NCI-H2227 (cell line): Measurements from ENCODE around the gene UBE3C.

Experiments
- DNase-seq: peaks from one replicate; lab custom pipeline; 2025; ENCODE audit not compliant: unreplicated experiment; lab: John Stamatoyannopoulos, UW

Gene UBE3C

DNA sequence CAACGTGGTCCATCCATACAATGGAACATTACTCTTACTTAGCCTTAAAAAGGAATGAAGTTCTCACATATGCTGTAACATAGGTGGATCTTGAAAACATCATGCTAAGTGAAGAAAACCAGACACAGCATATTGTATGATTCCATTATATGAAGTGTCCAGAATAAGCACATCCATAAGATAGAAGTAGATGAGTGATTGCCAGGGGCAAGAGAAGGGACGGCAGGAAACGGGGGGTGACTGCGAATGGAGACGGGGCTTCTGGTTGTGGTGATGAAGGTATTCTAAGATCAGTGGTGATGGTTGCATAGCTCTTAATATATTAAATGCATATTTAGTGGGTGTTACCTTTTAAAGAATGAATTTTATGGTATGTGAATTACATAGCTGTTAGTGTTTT, 29.8 kb downstream of the UBE3C start:
- DNase-seq: no peak

DNA sequence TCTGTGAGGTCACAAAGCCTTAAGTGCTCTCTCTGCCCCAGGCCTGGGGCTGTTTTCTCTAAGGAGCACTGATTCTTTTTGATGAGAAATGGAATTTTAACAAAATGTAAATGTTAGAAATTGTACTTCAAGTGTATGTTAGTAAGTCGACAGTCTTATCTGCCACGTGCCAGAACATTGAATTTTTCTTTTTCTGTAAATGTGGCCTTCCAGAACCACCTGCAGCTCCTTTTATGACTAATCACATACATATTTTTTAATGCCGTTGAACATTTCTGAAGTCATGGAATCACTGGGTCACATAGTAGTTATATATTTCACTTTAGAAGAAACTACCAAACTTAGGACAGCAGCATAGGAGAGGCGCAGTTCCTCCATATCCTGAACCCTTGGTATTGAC, 38.0 kb downstream of the UBE3C start:
- DNase-seq: no peak

DNA sequence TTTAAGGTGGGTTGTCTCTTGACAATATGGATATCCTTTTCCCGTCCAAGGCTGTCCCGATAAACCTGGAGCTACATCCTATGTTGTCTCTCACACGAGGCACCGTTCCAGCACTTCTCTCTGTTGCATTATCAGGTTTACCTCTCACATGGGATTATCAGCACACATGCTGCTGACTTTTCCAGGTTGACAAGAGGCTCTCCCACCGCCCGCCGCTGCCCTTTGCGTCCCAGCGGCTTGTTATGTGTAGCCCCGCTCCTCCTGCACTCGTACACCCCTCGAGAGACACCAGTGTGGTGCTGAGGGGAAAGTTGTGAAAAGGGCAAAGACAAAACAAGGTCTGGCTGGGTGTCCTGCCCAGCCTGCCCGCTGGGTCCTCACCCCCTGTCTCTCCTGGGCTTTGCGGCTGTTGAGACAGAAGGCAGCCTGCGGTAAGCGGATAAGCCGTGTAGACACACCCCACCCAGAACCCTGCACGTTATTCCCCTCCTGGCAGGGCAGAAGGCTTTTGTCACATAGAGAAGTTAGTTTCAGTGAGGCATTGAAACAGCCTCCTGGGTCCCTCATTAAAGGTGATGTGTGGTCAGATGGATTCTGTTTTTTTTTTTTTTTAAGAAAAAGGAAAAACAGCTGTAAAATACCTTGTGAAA, 38.7 kb downstream of the UBE3C start:
- DNase-seq: no peak

DNA sequence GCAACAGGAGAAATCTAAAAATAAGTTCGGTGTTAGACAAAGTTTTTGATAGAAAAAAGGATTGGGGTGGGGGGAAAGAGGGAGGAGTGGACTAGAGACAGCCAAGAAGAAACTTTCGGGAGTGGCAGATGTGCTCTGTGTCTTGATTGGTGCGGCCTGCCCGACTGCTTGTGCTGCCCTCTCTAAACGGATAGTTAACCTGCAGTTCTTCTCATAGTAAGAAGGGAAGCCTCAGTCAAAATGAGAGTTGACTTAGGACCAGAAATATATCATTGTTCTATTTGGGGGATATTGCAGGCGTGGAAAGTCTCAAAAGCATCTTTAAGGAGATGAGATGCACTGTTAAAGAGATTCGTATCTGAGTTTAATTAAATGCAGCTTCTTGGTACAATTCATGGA, 39.3 kb downstream of the UBE3C start:
- no peak for DNase-seq

DNA sequence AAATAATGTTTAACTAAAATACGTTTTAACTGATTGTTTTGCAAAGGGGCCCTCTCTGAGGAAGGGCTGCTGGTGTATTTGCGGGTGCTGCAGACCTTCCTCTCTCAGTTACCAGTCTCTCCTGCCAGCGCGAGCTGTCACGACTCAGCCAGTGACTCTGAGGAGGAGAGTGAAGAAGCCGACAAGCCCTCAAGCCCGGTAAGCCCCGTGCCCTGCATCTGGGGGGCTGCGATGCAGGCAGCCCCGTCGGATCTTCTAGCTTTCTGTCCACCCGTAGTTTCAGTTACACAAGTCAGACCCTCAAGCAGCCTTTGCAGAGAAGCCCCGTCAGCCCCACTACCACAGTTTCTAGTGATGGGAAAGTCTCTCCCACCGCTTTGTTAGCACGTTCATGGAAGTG, 45.1 kb downstream of the UBE3C start:
- no peak for DNase-seq

DNA sequence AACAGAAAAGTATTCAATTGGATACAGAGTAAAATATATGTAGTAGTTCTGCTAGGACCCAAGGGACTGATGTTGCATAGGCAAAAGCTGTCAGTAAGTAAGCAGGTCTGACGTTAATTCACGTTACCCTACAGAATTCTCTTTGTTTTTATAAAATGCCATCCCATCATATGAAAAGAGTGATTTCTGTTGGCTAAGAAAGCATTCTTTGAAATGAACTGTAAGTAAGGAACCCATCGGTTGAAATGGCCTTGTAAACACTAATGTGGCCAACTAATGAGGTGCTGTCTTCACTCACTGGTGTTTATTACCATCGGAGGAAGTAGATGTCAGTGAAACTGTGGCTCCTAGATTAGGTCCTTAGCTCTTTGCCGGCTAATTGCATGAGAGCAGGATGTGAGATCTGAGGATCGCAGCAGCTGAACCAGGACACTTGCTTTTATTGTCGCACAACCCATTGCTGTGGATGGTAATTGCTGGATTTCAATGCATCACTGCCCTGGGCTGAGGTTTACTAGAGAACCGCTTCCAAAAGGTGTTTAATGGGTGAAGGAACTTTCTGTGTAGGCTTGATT, 49.5 kb downstream of the UBE3C start:
- no peak for DNase-seq

DNA sequence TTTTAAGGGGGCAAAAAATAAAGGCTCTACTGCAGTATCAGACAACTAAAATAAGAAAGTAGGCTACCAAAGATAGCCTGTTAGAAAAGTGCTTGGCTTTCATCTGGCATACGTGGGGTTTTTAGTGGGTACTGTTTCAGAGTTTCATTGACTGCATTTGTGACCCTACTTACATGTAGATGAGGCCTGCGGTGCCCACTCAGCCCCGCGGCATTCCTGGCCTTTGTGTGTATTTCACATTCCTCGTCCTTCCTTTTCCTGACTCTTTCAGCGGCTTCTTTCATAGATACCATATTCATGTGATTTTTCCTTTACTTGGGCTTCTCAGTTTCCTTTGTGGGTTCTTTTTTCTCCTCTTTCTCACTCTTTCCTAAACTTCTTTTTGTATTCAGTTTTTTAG, 50.7 kb downstream of the UBE3C start:
- DNase-seq: no peak

DNA sequence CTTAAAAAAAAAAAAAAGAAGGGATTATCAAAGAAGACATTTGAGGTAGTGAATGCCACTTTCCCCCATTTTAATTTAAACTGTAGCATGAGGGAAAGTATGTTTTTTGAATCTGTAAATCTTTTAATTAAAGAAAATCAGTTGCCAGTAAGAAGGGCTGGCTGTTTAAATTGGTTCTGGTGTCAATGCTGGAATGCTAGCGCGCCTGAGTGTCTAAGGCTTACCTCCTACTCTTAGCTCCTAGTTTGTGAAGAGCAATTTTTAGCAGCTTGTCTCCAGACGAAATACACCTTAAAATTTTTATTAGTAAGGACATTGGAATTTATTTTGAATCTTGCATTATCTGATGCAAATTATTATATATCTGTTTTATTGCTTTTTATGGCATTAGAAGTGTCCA, 54.1 kb downstream of the UBE3C start:
- no peak for DNase-seq

DNA sequence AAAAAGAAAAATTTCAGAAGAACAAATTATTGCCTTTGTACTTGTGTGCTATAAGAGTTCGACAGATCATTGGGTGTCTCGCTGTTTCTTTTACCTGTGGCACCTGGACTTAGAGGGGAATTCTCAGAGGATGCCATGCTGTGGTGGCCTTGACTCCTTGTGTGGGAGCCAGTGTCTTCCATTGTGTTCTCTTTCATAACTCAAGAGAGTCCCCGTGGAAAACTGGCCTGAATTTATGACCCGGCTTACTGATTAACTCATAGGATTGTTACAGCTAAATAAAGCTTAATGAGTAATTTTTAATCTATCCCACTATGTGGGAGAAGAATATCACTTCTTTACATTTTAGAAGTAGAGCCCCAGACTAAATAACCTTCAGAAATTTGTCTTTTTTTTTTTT, 54.5 kb downstream of the UBE3C start:
- no peak for DNase-seq

DNA sequence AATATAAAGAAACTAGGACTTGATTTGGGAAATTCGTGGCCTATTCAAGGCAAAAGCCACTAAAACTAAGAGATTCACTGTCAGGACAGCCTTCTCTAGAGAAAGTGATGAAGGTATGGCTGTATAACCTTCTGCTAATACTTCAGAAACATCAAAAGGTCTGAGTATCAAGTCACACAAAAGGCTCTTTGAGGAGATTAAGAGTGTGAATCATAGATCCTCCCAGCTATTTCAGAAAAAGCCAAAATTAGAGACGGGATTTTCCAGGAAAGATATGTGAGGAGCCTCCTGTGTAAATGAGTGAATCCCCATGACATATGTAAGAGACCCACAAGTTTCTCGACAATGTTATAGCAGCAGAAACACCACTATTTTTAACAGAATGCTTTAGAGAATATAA, 56.2 kb downstream of the UBE3C start:
- no peak for DNase-seq

DNA sequence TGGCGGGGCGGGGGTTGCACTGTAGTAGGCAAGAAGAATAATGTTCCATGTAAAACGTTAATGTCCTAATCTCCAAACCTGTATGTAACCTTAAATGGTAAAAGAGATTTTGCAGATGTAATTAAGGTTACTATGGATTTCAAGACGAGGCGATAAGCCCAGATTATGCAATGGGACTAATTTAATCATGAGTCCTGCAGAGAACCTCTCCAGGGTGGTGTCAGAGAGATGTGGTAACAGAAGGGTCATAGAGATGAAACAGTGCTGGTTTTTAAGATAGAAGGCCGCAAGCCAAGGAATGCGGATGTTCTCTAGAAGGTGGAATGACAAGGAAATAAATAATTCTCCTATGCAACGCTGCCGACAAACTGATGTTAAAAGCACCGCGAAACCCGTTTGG, 57.1 kb downstream of the UBE3C start:
- DNase-seq: no peak

DNA sequence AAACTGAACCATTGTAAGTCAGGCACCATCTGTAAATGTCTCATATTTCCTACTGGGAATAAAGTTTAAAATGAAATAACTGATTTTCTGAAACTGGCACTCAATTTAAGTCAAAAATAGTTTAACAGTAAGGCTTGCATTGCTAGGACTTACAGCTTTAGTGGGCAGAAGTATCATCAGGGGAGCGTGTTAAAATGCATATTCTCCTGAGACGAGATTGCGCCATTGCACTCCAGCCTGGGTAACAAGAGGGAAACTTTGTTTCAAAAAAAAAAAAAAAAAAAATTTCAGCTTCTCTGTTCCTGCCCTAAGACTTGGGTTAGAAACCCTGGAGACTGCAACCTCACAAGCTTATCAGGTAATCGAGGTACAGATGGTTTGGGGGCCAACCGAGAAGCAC, 65.4 kb downstream of the UBE3C start:
- no peak for DNase-seq

DNA sequence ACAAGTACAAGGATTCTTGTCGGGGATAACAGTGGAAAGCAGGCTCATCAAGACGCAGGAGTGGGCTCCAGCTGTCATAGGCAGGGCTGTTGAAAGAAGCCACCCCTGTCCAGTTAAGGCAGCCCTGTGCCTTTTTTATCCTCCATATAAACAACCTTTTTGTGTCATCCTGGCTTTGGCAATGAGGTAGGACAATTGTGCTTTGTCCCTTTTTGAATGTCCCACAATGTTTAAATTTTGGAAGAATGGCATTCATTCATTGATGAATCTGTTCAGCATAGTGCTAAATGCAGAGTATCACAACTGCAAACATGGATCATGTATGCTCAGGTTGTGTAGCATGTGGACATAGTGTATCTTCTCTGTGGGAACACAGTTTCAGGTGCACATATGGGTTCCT, 66.7 kb downstream of the UBE3C start:
- no peak for DNase-seq

DNA sequence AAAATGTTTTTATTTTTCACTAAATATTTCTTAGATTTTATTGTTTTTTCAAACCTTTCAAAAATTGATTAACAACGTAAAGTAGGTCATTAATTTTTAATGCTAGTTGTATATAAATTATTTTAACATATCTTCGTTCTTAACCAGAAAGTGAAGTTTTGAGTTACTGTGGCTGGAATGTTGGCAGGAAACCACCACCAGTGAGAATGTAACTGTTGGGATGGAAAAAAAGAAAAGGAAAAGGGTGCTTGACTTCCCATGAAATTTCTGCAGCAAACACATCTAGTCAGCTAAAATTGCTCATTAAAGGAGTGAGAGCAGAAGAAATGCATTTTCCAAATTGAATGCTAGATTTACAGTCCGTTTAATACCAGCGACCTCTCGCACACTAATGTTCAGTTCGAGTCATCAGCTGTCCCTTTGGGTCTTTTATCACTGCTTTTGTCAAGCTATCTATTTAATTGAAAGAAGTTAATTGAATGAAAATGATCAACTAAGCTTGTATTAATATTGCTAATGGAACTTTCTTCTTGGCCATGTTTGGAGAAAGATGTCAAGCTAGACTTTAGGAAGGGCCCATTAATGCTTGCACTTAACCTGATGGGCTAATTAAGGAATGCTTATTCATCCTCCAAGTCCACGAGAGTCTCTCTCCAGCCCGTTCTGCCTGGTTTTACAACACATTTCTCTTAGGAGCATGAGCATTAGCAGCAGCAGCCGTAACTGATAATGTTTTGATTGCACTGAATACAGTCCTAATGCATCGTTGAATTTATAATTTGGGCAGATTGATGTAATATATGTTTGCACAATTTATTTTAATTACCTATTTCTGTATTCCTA, 70.1 kb downstream of the UBE3C start:
- DNase-seq: no peak

DNA sequence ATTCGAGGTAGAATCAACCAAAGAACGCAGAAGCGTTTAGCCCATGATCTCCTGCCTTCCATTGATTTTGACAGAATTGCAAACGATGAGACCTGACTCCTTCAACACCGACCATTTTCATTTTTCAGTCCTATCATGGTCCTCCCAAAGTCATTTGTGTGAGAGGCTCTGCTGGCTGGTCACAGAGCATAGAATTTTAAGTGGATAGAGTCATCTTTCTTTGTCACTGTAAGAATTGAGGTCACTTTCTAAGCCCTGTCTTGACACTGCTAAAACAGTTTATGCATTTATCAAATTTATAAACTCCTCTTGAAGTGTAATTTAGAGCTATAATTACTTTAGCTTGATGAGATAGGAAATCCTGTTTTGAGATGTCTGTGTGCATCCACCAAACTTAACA, 72.0 kb downstream of the UBE3C start:
- DNase-seq: no peak

DNA sequence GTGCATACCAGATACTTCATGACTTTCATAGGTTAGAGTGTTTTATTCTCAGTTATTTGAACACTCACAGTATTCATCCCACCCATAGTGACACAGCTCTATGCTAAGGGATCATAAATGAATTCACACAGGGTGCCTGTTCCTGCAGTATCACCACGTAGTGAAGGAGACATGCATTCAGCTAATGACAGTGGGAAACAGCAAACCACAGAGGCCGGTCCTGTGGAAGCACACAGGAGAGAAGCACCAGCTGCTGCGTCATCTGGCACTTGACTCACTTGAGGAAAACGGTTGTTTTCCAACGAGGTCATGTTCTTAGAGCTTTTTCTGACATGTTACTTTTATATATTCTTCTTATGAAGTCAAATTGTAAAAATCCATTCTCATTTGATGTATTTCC, 73.0 kb downstream of the UBE3C start:
- peak; percentile 64 for DNase-seq

DNA sequence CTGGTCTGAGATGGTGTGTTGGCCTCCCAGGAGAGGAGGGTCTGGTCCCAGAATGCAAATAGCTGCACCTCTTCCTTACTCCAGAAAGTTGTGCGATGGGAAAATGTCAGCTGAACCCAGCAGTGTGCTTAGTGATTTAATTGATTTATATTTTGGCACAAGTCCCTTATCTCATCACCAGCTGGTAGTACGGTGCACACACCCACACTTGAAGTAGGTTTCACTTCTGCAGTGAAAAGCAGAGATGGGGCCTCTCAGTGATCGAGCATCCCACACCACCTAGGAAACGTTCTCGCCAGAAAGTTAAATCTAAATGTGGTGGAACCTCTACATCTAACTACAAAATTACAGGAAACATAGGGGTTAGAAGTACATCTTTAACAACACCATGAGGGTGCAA, 80.4 kb downstream of the UBE3C start:
- no peak for DNase-seq

DNA sequence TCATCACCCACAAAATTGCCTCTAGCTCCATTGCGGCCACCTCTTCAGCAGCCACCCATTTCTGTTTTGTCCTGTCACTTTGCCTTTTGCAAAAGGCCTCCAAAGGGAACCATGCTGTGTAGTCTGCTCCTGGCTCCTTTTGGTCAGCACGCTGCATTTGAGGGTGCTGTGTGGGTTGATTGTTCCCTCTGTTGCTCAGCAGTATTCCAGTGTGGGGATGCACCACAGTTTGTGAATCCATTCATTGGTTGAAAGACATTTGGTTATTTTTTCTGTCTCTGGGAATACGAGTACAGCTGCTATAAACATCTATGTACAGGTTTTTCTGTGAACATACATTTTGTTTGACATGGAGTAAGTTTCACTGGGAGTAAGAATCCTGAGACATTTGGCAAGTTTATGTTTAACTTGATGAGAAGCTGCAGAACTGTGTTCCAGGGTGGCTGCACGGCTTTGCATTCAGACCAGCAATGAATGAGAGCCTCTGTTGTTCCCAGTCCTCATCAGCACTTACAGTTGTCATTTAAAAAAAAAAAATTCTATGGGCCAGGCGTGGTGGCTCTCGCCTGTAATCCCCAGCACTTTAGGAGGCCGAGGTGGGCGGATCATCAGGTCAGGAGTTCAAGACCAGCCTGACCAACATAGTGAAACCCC, 82.3 kb downstream of the UBE3C start:
- no peak for DNase-seq

DNA sequence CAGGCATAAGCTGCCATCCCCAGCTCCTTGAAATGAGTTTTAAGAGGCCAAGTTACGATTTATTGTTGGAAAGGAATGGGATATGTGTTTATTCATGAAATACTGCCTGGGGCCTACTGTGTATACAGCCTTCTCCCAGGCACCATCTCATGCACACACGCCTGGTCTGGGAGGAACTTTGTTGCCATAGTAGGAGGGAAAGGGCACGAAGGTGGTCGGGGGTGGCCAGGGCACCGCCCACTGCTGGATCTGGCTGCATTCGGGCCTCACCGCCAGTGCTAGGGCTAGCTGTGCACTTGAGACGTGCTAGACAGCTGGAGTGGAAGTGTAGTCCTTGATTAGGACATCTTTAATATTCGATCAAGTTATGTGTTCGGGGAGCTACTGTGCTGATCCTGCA, 84.0 kb downstream of the UBE3C start:
- DNase-seq: no peak

DNA sequence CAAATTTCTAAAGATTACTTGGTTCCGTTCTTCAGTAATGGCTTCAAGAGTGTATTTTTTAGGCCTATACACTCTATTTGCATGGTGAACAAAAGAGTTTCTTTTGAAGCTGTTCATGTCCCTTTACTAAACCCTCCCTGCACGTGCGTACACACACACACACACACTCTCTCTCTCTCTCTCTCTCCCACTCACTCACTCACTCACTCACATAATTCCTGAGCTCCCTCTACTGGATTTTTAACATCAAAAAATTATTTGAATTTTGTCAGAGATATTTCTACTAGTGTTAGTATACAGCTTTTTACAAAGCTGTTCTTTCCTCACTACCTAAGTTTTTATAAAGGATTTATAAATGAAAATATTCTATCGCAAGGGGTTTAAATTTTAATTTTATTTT, 85.9 kb downstream of the UBE3C start:
- DNase-seq: peak; percentile 38

DNA sequence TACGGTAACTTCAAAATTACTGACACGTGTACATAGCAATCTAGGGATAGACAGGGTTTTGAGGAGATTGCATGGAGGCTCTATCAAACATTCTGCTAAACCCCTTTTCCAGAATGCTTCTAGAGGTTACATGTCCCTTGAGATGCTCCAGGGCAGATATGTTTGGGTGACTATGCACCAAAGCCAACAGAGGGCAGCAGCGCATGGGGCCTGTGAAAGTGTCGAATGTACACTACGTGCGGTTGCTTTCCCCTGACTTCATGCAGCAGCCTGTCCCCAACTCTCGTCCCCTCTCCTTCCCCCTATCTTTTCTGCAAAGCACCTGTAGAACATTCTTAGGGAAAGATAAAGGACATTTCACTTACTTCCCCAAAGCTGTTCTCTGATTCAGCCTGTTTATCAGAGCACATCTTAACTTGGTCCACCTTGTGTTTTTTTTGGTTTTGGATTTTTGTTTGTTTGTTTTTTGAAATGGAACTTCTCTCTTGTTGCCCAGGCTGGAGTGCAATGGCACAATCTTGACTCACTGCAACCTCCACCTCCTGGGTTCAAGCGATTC, 90.2 kb downstream of the UBE3C start:
- peak; percentile 19 for DNase-seq

DNA sequence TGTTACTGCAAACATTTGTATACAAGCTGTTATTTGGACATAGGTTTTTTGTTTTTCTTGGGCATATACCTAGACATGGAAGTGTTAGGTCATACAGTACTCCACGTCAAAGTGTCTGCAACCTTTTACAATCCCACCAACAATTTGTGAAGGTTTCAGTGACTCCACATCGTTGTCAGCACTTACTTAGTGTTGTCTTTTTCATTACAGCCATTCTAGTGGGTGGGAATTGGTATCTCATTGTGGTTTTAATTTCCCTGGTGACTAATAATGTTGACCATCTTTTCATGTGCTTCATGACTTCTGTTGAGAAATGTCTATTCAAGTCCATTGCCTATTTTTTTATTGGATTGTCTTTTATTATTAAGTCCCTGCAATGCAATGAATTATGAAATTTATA, 95.0 kb downstream of the UBE3C start:
- no peak for DNase-seq
